HepG2 (cell line): ENCODE data around the gene SPRR3. TPM values are rescaled to one million over a fixed set of nuclear protein-coding genes. Genes with fewer than 3 reads are reported as not detected.

Source experiments
- ATAC-seq: fragments of 200-7000 bp; cut with Tn5 transposase; 3 replicates; pipeline ENCODE4 v1.9.1; 2020; ENCODE audit warnings: mild to moderate bottlenecking, moderate library complexity
- BruUV-seq: library from RNA; stranded (reverse); fragments of 400-500 nt; replicated peaks from 2 replicates; lab custom pipeline; 2021; lab: Mats Ljungman, UMichigan
- CTCF ChIA-PET: fragments of 300-600 bp; formaldehyde crosslinking; extraction: SDS; loops from one replicate; lab custom pipeline; 2021; ENCODE audit warnings: low total read pairs, inconsistent platforms, low intra/inter-chr PET ratio; lab: Yijun Ruan, JAX
- POLR2A ChIA-PET: fragments of 350-600 bp; sonication (Branson Sonifier 250); formaldehyde crosslinking; loops from one replicate; lab custom pipeline; 2020; ENCODE audit warnings: antibody characterized with exemption, inconsistent platforms; lab: Yijun Ruan, JAX
- DNase-seq: peaks from one replicate; pipeline ENCODE4 v3.0.0-alpha.2; 2015; ENCODE audit warnings: low spot score
- FAIRE-seq: peaks from 3 replicates; lab custom pipeline; 2011; peaks lifted over from hg19 to GRCh38; lab: Jason Lieb, UNC
- H2AFZ ChIP-seq: one replicate; pipeline ENCODE4 v1.6.1; 2011; ENCODE audit warnings: low read length, inconsistent platforms
- H3K27ac ChIP-seq: fragments of 300-600 bp; 3 replicates; pipeline ENCODE4 v1.8.0; 2011; ENCODE audit warnings: mixed run types, mild to moderate bottlenecking, mixed read lengths, low read length, inconsistent platforms; ENCODE audit not compliant: insufficient read depth; ENCODE audit errors: extremely low read length
- H3K27me3 ChIP-seq, 2 experiments: fragments of 200-600 bp in 1 of 2; 2 replicates in 1 of 2; 3 replicates in 1 of 2; pipeline versions ENCODE4 v1.6.0 to v1.8.0; 2011; ENCODE audit warnings: low read length in 2 of 2, mild to moderate bottlenecking in 2 of 2, moderate library complexity in 2 of 2, inconsistent platforms in 1 of 2; ENCODE audit not compliant: insufficient read depth in 2 of 2, control insufficient read depth in 1 of 2
- H3K36me3 ChIP-seq, 2 experiments: fragments of 200-600 bp in 1 of 2; replicated peaks in 1 of 2; 2 replicates in 1 of 2; 3 replicates in 1 of 2; pipeline versions ENCODE4 v1.5.1 to v1.8.0; 2011; ENCODE audit warnings: low read length in 2 of 2, inconsistent platforms in 1 of 2; ENCODE audit not compliant: insufficient read depth in 2 of 2, control insufficient read depth in 1 of 2
- H3K4me1 ChIP-seq: 2 replicates; pipeline ENCODE4 v1.5.1; 2012; ENCODE audit warnings: low read length, inconsistent platforms; ENCODE audit not compliant: insufficient read depth
- H3K4me2 ChIP-seq: 2 replicates; pipeline ENCODE4 v1.6.0; 2011; ENCODE audit warnings: low read depth, low read length, inconsistent platforms
- H3K4me3 ChIP-seq, 3 experiments: fragments of 200-600 bp in 1 of 3; sonication (generic), shearing (Covaris generic) in 1 of 3; replicated peaks in 1 of 3; 2 replicates each; pipeline ENCODE4 v1.5.1; 2011 to 2016; ENCODE audit warnings: low read length in 3 of 3, inconsistent platforms in 2 of 3, low read depth in 2 of 3, mild to moderate bottlenecking in 2 of 3, control low read depth in 1 of 3, mixed read lengths in 1 of 3; ENCODE audit not compliant: insufficient read depth in 1 of 3
- H3K79me2 ChIP-seq: one replicate; pipeline ENCODE4 v1.6.1; 2011; ENCODE audit warnings: low read length, inconsistent platforms; ENCODE audit not compliant: insufficient read depth
- H3K9ac ChIP-seq: 2 replicates; pipeline ENCODE4 v1.6.0; 2011; ENCODE audit warnings: mild to moderate bottlenecking, low read depth, low read length, inconsistent platforms; ENCODE audit not compliant: insufficient read depth
- H3K9me3 ChIP-seq: 2 replicates; pipeline ENCODE4 v1.5.1; 2012; ENCODE audit warnings: mild to moderate bottlenecking, low read length
- H4K20me1 ChIP-seq: 2 replicates; pipeline ENCODE4 v1.6.0; 2011; ENCODE audit warnings: inconsistent platforms, mild to moderate bottlenecking, low read length, moderate library complexity; ENCODE audit not compliant: insufficient read depth
- ARID4A ChIP-seq: sonication (generic); formaldehyde crosslinking; IDR thresholded peaks from 2 replicates; pipeline ENCODE4 v1.5.0; 2020; ENCODE audit warnings: mild to moderate bottlenecking, missing genetic modification reagents, borderline replicate concordance
- CHD4 ChIP-seq: fragments of 200-600 bp; sonication (generic); IDR thresholded peaks from 2 replicates; pipeline ENCODE4 v1.7.0; 2017; ENCODE audit warnings: mild to moderate bottlenecking, low read length, borderline replicate concordance
- GATAD2A ChIP-seq: IDR thresholded peaks from 2 replicates; pipeline ENCODE4 v1.6.1; 2016
- HMGXB4 ChIP-seq, 2 experiments: sonication (generic) in 1 of 2; formaldehyde crosslinking in 1 of 2; IDR thresholded peaks; 2 replicates each; pipeline versions ENCODE4 v1.4.0 to v1.6.1; 2018 to 2020; ENCODE audit warnings: missing genetic modification reagents in 2 of 2, borderline replicate concordance in 1 of 2, low read depth in 1 of 2, mild to moderate bottlenecking in 1 of 2, missing biosample characterization in 1 of 2
- MEIS2 ChIP-seq: sonication (generic); formaldehyde crosslinking; IDR thresholded peaks from 2 replicates; pipeline ENCODE4 v1.9.0; 2021; ENCODE audit warnings: mild to moderate bottlenecking, missing genetic modification reagents
- PPARG ChIP-seq: conservative IDR thresholded peaks from 2 replicates; pipeline ENCODE4 v1.6.1; 2016; ENCODE audit warnings: missing biosample characterization, missing genetic modification reagents
- PRDM15 ChIP-seq: sonication (generic); formaldehyde crosslinking; IDR thresholded peaks from 2 replicates; pipeline ENCODE4 v1.4.0; 2020; ENCODE audit warnings: missing genetic modification reagents
- ZMYM4 ChIP-seq: sonication (generic); formaldehyde crosslinking; IDR thresholded peaks from 2 replicates; pipeline ENCODE4 v1.8.1; 2023; ENCODE audit warnings: mild to moderate bottlenecking, missing genetic modification reagents
- ZNF136 ChIP-seq: sonication (generic); formaldehyde crosslinking; IDR thresholded peaks from 2 replicates; pipeline ENCODE4 v1.8.1; 2022; ENCODE audit warnings: low read depth, mild to moderate bottlenecking, moderate library complexity, missing genetic modification reagents
- ZNF552 ChIP-seq: sonication (generic); formaldehyde crosslinking; IDR thresholded peaks from 2 replicates; pipeline ENCODE4 v1.9.0; 2022; ENCODE audit warnings: missing genetic modification reagents, mild to moderate bottlenecking, borderline replicate concordance
- WGBS: methylation state at CpG from one replicate; pipeline ENCODE4 v1.1.6; 2017; ENCODE audit warnings: low lambda C conversion rate; 5-methylcytosine and 5-hydroxymethylcytosine counted together
- in situ Hi-C: cut with HindIII; loops from 2 replicates; pipeline ENCODE4 v1.10.0; 2017; ENCODE audit warnings: low pct_unique_long_range_greater_than_20kb; ENCODE audit not compliant: extremely low pct_ligation_motif_present
- intact Hi-C: fragments of 100-400 bp; cut with micrococcal nuclease; formaldehyde crosslinking; loops from one replicate; pipeline ENCODE4 v1.10.0; 2022; ENCODE audit not compliant: unreplicated experiment
- polyA plus RNA-seq, 8 experiments: library from polyadenylated mRNA; depleted of rRNA in 3 of 8; stranded (reverse) in 7 of 8; unstranded in 1 of 8; fragments of >200 nt; fragmentation: Illumina TruSeq in 4 of 8; extraction: Trizol in 4 of 8; gene quantifications; 2 replicates each; pipeline versions ENCODE4 v1.2.1 to v1.2.3, GENCODE V29; 2011 to 2016; ENCODE audit warnings: low read depth in 4 of 8, missing spikeins in 1 of 8, mixed read lengths in 1 of 8; ENCODE audit not compliant: insufficient read depth in 1 of 8
- total RNA-seq, 5 experiments: library from RNA; depleted of rRNA; stranded (reverse); fragments of >200 nt; fragmentation: Illumina TruSeq; extraction: Trizol; gene quantifications; 2 replicates each; pipeline ENCODE4 v1.2.3, GENCODE V29; 2016; ENCODE audit warnings: low read depth in 1 of 5

Gene SPRR3
- total and polyA plus RNA-seq, 2 of the 13 experiments (the other 11 are each of a cell fraction or from before 2014, with no cell fraction given) = not detected

GRCh38 chr1:153040950-153041631 lies 39.5 kb downstream of the SPRR3 start, which contains the start of gene SPRR2D (continued):
- TF ChIP-seq ARID4A (no peak), MEIS2 (CRISPR knock-in tag) (no peak), PRDM15 (CRISPR knock-in tag) (no peak)
- TF ChIP-seq, all 625 proteins: peak for 0

- in situ Hi-C loops = no loop called here
- H3K4me3 ChIP-seq = no peak overlapping the region
- no peaks in the 10 kb centered on the region for H3K27me3 ChIP-seq
- no peaks in the 10 kb centered on the region for H4K20me1 ChIP-seq
- intact Hi-C loops = no loop called here
- no peaks in the 10 kb centered on the region for H3K9me3 ChIP-seq
- no peak overlapping the region for H2AFZ ChIP-seq
- H3K79me2 ChIP-seq = no peaks in the 10 kb centered on the region
- no peak overlapping the region for H3K27ac ChIP-seq
- H3K9ac ChIP-seq = no peak overlapping the region
- whole genome bisulfite sequencing = no CpG with 5 or more reads among the region's 2 CpGs
- no peak overlapping the region for H3K4me2 ChIP-seq
- CTCF ChIA-PET = no interaction called here
- no peak for FAIRE-seq
- TF ChIP-seq ZNF552 (CRISPR knock-in tag) (no peak), ZNF136 (CRISPR knock-in tag) (no peak), HMGXB4 (CRISPR knock-in tag; IDR thresholded peaks at IDR 0.05; ENCODE audit: borderline replicate concordance in 1 of 2, low read depth in 1 of 2) (no peak), PPARG (no peak), ZMYM4 (no peak), CHD4 (no peak), GATAD2A (no peak)
- TF ChIP-seq, all 625 proteins: peak for 0
- Histone ChIP-seq H3K36me3 (no peaks in the 10 kb centered on the region), H3K4me1 (no peaks in the 10 kb centered on the region)
- no TSS peak for BruUV-seq
- ATAC-seq (no peak), DNase-seq (no peak)
- POLR2A ChIA-PET = no interaction called here
Observed at GRCh38 chr1:153049211-153049610, 47.7 kb downstream of the SPRR3 start.
